Gastrocnemius medialis (tissue), 4 donors: ENCODE results near the gene NPAS3.

Source experiments
- CTCF ChIP-seq, 5 experiments: fragments of 450-650 bp in 3 of 5; fragments of 200-600 bp in 2 of 5; sonication (generic) in 2 of 5; IDR thresholded peaks in 4 of 5; conservative IDR thresholded peaks in 1 of 5; 1 replicate in 4 of 5; 2 replicates in 1 of 5; pipeline ENCODE4 v1.5.1; 2016 to 2019; ENCODE audit warnings: antibody characterized with exemption in 5 of 5, mild to moderate bottlenecking in 3 of 5, moderate library complexity in 3 of 5
- POLR2A ChIP-seq, 2 donors: fragments of 450-650 bp; IDR thresholded peaks; one replicate each; pipeline ENCODE4 v1.6.1; 2017; ENCODE audit warnings: antibody characterized with exemption in 2 of 2, mild to moderate bottlenecking in 2 of 2, moderate library complexity in 2 of 2

GRCh38 chr14:33657476-33657875 is 718.8 kb downstream of the NPAS3 start:
- no peak for TF ChIP-seq CTCF (IDR thresholded peaks at IDR 0.05 in 4 of 5, conservative IDR thresholded peaks at IDR 0.05 in 1 of 5)
- TF ChIP-seq POLR2A (IDR thresholded peaks at IDR 0.05) = no peak
